Measurements from ENCODE around the gene TMED9. TPM values are rescaled to one million over a fixed set of nuclear protein-coding genes. Genes with fewer than 3 reads are reported as not detected.
"Not testable (repeated sequence)": the region's sequence is repeated elsewhere in the genome, so short reads cannot be mapped to it uniquely, and the experiment has no call there.

Gene TMED9
- polyA plus RNA-seq (ENCODE audit: insufficient read length): 114 TPM

GRCh38 chr5:177592010-177592834, at the start of gene TMED9:
Gene TMED9 (plus strand): TSS chr5:177592203. CDS start chr5:177592215, 12 bp downstream.
- peak; percentile 91 for DNase-seq

GRCh38 chr5:177542816-177543465, 49.1 kb upstream of the TMED9 start:
- no peak for DNase-seq

DNA sequence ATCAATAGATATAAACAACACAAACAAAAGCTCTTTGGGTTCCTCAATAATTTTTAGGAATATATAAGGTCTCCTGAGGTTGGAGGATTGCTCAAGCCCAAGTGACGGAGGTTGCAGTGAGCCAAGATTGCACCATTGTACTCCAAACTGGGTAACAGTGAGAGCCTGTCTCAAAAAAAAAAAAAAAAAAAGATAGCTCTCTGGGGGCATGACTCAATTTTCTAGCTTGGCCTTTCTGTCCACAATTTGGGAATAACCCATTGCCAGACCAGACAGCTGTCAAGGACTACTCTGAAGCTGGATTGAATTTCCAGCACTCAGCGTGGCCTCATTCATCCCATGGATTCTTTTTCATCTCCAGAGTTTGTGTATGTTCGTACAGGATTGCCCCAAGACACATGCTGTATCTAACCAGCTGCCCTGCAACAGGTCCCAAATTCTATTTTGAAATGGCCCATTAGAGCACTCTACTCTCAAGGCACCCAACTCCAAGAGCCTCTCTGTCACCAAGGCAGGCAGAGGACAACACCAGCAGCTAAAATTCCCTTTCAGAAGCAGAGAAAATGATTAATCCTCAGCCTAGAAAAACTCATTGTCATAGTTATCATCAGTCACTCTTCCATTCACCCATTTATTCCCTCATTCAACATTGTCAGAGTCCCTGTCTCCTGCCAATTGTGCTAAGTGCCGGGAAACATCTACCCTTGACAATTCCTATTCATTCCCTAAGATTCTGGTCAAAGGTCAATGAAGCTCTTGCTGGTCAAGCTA, 46.3 kb upstream of the TMED9 start:
- peak; percentile 42 for DNase-seq

GRCh38 chr5:177546258-177546741, 45.7 kb upstream of the TMED9 start:
- no peak for DNase-seq

DNA sequence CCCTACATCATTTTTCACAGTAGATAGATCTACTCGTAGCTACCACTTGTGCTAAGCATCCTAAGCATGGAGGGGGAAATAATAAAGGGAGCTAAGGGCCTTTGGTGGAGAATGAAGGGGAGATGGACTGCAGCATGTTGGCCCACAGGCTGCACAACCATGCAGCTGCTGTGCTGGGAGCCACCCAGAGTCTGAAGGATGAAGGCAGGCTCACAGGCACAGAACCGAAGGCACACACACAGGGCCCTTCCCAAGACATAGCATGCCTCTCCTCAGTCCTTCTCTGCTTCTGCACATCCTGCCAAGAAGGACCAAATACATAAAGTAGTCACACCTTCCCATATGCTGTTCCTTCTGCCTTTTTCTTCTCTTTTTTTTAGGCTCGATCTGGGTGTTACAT, 44.3 kb upstream of the TMED9 start:
- DNase-seq: no peak

DNA sequence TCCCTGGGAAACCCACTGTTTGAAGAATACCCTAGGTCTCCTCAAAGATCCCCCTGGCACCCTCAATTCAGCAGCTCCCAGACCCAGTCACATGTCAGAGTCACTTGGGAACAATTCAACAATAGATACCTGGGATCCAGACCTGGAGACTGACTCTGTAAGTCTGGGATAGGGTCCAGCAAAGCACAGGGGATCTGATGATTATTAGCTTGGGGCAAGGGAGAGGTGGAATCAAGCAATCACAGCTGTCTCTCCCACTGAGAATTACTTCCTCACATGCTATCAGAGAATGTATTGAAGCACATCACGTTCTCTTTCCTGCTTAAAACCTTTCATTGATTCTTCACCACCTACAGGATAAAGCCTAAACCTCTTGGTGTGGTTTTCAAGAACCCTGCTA, 43.5 kb upstream of the TMED9 start:
- no peak for DNase-seq

- DNase-seq: no peak
Observed at GRCh38 chr5:177550122-177550521, 41.9 kb upstream of the TMED9 start.

- DNase-seq: no peak
Observed at GRCh38 chr5:177552839-177553455, 39.1 kb upstream of the TMED9 start.

DNA sequence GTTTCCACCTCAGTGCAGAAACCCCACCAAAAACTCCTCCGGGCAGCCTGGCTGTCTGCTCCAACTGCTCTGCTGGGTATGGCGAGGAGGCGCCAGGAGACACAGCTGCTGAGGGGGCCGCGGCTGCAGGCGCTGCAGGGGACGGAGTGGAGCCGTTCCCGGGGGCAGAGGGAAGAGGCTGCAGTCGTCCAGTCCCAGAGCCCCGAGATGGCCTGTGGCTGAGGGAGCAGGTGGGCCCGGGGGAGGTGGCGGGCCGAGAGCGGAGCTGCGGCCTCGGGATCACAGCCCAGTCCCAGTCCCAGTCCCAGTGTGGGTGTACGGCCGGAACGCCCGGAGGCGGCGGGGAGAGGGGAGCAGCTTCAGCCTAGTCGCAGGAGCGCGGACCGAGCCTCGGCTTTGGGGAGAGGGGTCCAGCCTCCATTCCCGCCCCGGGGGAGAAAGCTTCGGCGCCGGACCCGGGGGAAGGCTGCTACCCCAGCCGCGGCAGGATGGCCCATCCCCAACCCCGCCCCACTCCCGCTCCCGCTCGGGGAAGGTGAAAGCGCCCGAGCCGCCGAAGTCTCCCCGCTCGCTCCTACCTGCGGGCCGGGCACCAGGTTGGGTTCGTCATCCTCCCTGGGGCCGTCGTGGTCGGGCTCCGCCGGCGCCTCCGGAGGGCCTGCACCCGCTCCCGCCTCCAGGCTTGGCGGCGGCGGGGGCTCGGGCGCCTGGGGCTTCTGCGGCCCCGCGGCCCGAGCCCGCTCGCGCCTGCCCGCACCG, 38.2 kb upstream of the TMED9 start:
- DNase-seq: no peak

DNA sequence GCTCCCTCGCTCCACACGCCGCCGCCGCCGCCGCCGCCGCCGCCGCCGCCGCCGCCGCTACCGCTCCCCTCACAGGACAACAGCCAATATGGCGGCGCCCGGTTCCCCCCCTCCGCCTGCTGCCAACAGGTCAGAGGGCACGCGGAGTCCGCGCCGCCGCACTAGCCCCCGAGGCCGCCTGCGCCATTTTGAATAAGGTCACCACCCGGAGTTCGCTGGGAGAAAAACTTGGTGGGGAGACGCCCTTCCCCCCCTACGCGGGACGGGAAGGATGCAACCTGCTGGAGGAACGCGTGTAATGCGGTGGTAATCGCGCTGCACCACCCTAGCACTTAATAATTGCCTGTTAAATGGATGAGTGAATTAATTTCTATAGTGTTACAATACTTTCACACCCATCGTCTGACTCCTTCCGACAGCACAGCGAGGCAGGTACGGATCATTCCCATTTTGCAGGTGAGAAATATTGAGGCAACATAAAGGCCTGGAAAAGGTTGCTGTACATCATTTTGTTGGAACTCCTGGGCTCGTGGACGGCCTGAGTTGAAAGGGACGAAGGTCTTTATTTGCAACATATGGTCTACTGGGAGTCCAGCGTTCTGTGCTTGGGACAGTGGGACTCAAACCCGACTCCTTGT, 37.4 kb upstream of the TMED9 start, which contains the start of gene FAM193B:
Gene FAM193B (minus strand): TSS at position 90 of the 638 bp plus-strand sequence. CDS start 105 bp downstream, outside the sequence.
- DNase-seq: peak; percentile 89

- DNase-seq: no peak
Observed at GRCh38 chr5:177555228-177555627, 36.8 kb upstream of the TMED9 start.

GRCh38 chr5:177555665-177556064, 36.3 kb upstream of the TMED9 start:
- no peak for DNase-seq

- DNase-seq: no peak
Observed at GRCh38 chr5:177557041-177557647, 34.9 kb upstream of the TMED9 start.

- DNase-seq: no peak
Observed at GRCh38 chr5:177557796-177558195, 34.2 kb upstream of the TMED9 start.

- not testable (repeated sequence) for DNase-seq
Observed at GRCh38 chr5:177559446-177559941, 32.5 kb upstream of the TMED9 start.

GRCh38 chr5:177565046-177565445, 27.0 kb upstream of the TMED9 start:
- DNase-seq: no peak

DNA sequence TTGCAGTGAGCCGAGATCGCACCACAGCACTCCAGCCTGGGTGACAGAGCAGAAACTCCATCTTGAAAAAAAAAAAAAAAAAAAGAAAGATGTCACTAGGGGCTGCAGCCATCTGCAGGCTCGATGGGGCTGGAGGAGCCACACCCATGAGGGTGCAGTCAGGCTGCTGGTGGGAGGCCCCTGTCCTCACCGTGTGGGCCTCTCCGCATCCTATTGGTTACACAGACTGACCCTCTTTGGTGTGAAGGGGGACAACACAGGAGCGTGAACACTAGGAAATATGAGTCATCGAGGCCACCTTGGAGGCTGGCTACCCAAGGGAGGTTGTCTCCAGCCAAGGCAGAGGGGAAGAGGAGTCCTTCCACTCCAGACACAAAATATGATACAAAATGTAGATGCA, 23.7 kb upstream of the TMED9 start:
- no peak for DNase-seq

DNA sequence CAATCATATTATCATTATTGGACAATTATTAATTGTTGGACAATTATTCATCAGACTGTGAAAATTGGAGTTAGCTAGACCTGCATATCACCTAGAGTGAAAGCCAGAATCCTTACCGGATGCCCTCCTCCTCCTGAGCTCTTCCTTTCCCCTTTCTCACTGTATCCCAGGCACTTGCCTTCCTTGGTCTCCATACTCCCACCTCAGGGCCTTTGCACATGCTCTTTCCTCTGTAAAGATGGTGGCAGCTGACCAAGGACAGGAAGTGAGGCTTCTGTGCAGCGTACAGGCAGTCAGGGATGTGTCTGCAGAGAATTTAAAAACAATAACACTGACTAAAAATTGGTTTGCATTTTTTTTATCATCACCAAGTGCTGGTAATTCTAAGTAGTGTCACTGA, 22.1 kb upstream of the TMED9 start:
- DNase-seq: no peak

DNA sequence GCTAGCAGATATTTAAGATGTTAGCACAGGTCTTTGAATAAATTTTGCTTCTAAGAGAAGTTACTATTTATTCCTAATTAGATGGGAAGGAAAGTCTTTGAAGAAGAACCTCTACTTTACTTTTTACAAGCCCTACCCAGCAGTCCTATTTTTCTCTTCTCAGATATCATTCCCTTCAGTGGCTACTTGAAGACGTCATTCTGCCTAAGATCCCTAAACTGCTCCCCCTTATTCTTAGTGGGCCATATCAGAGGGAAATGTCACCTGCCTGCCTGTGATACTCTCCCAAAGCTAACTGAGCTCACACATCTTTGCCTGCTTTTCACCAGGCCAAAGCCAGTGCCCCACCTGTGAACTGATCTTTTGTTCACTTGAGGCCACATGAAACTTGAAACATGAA, 16.5 kb upstream of the TMED9 start:
- DNase-seq: no peak

- no peak for DNase-seq
Observed at GRCh38 chr5:177576169-177576568, 15.8 kb upstream of the TMED9 start.

DNA sequence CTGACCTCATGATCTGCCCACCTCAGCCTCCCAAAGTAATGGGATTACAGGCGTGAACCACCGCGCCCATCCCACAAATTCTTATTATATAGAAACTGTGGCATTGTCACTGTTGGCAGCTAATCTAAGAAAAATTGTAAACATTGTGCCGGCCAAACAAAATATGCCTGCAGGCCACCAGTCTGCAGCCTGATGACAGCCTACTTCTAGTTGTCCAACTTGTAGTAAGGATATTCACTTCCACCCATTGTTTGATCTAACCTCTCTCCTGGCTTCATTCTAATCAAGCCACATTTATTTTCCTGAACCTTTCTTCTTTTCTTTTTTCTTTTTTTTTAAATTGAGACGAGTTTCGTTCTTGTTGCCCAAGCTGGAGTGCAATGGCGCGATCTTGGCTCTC, 13.7 kb upstream of the TMED9 start:
- DNase-seq: no peak

Measured in hindlimb muscle (tissue), 1 donor.